GM21737 (cell line): ENCODE measurements around the gene SBF2.

Source experiments
- ATAC-seq: cut with Tn5 transposase; IDR thresholded peaks from one replicate; pipeline ENCODE4 v1.9.1; 2021; ENCODE audit warnings: mild to moderate bottlenecking, moderate library complexity; ENCODE audit not compliant: unreplicated experiment

The SBF2 gene

DNA sequence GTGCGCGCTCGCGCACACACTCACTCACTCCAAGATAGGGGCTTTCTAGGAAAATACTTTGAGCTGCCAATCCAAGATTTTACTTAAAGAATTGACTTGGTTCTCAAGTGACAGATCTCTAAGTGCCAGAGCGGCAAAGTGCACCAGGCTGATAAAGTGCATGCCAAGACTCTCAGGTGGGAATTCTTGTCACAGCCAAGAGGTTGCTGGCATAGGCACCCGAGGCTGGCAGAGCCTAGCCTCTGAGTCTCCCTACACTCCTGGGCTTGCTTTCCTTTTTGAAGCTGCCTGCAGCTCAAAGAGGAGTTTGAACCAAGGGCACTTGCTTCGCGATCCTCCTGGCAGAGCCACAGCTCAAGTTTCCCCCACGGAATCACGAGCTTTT is 8.3 kb upstream of the SBF2 start:
- ATAC-seq = no peak

DNA sequence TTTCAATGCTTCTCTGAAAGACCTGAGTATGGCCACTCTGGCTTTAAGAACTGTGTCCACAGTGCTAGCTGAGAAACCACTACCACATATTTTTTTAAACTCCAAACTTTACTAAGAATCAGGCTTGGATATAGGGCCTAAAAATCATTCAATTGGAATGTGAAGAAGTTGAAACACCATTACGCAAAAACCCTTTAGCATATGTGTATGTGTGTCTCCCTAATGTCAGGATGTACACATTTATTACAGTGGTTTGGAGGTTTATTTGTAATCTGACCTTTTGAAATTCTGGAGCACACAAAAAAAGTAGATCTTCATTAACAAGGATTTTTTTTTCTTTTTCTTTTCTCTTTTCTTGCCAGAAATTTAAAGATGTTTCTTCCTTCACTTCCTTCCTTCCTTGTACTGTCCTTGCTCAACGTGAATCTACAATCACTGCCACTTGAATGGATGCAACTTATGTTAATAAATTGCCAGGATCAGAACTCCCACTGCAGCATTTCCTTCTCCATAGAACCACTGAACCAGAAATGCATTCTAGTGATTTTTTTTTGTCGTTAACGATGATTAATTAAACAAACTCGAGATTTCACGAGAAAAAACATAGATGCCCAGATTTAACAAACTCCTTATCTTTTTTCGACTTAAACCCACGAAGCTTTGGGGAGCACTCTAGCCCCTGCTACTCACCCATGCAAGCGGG is 7.8 kb upstream of the SBF2 start:
- no peak for ATAC-seq

DNA sequence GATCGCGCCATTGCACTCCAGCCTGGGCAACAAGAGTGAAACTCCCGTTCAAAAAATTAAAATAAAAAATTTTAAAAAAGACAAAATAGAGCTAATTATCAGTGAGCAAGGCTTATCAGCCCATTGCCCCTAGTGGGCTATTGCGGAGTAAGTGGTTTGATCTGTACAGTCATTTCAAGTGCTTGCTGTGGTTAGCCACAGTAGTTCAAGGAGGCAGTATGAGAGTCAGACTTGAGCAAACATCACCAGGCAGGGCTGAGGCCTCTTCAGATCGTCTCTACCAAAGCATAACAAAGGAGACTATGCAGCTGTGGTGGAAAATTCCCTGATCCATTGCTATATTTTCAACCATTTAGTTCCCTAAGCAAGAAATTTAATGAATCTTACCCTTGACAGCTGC is 4.3 kb upstream of the SBF2 start:
- ATAC-seq = peak; percentile 84

DNA sequence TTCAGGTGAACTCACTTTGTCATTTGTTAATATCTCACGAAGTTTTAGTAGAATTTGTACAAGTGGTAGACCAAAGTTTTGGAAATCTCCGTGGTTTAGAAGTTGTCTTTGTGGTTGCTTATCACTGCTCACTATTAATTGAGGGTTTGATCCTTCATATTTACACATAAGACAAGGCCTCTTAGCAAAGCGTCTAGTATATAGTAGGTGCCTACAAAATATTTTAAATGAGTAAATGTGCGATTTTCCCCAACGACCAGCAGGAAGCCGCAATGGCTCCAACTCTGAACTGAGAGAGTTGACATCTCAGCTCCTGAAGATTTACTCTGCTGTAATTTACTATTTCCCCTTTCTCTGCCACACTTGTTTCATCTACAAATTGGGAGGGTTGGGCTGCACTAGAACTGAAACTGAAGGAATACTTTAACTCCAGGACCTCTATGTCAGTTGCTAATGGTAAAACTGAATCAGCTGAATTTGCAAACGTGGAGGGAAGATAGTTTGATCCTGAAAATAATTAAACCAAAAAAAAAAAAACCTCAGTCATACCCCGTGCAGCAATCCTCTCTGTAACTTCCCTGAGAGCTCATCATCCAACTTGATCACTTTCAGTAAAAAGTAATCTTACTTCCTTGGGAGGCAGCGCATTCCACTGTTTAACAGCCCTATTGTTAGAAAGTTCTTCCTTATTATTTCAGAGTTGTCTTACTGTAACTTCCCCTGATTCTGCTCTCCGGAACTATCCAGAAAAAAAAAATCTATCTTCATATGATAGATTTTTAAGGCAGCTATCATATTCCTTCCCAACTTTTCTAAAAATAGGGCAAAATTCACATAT is 1.3 kb upstream of the SBF2 start:
- no peak for ATAC-seq

DNA sequence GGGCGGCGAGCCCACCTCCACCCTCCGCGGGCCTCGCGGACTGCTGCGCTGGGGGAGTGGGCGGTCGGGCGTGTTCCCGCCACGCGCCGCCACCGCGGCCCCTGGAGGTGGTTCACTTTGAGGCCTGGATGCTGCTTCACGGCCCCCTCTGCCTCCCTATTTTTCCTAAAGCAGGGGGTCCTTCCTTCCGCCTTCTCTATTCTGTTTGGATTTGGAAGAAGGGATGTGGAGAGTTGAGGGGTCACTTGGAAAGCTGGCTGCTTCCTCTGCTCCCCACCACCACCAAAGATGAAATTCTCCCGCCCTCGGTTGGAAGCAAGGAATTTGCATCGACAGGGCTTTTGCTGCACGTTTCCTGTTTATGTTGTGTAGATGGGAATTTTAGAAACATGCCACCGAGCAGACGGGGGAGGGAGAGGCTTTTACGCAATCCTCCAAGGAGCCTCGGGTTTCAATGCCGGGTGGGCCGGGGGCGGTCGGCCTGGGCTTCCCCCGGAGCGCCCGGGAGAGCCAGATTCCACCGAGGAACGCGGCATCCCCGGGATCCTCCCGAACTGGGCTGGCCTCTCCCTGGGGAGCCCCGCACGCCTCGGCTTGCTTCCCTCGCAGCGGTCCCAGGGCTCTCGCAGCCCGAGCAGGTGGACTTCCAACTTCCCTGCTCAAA is 403 bp upstream of the SBF2 start:
- ATAC-seq = no peak

DNA sequence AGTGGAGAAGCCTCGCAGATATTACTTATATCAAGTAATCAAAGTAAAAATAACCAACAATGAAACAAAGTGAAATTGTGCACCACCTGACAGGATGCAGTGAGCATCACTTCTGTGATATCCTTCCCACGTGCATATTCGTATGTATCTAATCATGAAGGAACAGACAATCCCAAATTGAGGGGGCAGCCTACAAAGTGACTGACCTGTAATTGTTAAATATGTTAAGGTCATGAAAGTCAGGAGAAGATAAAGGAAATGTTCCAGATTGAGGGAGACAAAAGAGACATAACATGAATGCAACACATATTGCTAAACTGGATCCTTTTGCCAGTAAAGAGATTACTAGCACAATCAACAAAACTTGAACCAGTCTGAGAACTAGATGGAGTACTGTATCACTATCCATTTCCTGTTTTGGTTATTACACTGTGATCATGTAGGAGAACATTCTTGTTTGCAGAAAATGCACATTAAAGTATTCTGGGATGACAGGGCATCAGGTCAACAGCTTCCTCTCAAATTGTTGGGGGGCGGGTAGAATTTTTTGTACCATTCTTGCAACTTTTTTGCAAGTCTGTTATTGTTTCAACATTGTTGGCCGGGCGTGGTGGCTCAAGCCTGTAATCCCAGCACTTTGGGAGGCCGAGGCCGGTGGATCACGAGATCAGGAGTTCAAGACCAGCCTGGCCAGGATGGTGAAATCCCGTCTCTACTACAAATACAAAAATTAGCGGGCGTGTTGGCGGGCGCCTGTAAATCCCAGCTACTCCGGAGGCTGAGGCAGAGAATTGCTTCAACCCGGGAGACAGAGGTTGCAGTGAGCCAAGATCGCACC is 2.0 kb downstream of the SBF2 start:
- no peak for ATAC-seq

DNA sequence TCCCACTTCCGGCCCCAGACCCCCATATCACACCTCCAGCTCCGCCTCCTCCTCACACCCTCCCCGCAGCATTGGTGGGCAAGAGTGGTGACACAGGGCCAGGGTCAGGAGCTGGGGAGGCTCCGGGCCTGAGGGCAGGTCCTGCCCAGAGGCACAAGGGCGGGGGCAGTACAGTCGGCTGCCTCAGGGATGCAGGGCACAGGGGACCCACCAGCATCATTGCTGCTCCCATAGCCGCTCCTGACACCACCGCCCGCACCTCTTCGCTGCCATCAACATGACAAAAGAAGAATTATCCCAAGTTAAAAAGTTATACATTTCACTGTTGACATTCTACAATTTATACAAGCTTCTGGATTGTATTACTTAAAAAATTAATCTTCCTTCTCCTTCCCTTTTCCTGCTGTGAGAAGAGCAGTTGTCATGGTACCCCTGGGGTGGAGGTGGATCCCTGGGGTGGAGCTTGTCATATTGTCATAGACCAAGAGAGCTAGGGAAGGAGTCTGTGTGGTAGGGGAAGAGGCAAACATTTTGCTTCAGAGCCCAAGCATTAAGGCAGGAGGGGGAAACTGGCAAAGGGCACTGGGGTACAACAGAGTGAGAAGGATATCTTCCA is 4.1 kb downstream of the SBF2 start:
- ATAC-seq = no peak

DNA sequence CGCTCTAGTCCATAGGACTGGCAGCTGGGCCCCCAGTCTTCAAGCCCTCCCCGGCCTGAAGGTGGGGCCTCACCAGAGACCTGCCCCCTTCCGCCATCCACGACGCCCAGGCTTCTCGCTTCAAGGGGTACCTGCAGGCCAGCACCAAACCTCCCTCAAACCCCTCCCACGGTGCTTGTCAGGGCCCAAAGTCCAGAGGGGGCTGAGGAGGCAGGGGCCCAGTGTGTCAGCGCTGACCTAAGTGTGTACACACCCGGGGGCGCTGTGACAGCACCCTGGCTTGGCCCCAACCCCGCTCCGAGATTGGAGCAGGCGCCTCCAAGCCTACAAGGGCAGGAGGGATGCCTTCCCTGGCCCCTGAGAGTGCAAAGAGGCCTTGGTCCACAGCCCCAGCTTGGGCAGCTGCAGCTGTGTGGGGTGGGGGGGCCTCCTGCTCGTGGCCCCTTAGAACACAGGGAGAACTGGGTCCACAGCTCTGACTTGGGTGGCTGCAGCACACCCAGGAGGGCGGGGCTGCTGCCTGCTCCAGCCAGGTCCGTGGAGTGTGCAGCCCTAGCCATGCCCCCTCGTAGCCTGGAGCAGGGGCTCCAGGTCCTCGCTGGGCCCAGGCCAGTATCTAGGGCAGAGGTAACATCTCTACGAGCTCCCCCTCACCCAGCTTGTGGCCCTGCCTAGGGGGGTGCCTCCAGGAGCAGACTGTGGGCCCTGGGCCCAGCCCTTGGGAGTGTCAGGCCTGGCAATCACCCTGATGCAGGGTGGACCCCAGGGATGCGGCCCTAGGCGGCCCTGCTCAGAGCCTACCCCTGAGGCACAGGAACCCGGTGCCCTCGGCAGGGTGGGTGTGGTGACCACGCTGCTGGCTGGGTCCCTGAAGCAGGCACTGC is 4.9 kb downstream of the SBF2 start:
- ATAC-seq = no peak

DNA sequence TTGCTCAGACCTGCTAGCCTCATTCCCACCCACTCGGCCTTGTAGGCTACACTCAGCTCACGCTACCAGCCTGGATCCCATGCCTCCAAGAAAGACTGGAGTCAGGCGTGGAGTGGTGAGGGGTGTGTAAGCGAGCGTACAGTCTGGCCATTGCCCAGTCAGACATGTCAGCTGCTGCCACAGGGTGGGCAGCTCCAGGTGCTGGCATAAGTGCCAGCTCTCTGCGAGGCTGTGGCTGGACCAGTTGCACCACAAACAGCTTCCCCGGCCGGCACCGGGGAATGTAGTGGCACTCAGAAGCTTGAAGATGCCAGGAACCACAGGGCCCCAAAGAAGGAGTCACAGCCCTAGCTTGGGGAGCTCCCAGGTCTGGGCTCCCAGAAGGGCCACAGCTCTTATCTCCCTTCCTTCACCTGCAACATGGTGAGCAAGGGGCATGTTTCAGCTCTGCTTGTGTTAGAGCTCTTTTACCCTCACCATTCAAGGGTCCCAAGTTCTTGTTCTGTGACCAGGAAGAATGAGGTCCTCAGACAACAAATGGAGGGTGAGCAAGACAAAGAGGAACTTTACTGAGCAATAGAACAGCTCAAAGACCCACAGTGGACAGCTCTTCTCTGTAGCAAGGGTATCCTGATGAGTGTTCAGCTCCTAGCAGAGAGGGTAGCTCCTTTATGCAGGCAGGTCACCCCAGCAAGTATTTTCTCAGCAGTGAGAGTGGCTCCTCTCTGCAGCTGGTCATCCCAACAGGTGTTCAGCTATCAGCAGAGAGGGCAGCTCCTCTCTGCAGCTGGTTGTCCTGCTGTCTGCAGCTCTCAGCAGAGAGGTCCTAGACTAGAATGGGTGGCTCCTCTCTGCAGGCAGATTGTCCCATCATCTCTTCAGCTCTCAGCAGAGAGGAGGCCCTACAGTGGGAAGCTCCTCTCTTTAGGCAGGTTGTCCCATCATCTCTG is 6.0 kb downstream of the SBF2 start:
- ATAC-seq = no peak

DNA sequence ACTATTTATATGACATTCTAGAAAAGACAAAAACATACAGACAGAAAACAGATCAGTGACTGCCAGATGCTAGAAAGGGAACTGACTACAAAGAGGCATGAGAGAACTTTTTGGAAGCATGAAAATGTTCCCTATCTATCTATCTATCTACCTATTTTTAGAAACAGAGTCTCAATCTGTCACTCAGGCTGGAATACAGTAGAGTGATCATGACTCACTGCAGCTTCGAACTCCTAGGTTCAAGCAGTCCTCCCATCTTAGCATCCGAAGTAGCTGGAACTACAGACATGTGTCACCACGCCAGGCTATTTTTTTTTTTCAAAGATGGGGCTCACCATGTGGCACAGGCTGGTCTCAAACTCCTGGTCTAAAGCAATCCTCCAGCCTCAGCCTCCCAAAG is 6.9 kb downstream of the SBF2 start:
- ATAC-seq = no peak

DNA sequence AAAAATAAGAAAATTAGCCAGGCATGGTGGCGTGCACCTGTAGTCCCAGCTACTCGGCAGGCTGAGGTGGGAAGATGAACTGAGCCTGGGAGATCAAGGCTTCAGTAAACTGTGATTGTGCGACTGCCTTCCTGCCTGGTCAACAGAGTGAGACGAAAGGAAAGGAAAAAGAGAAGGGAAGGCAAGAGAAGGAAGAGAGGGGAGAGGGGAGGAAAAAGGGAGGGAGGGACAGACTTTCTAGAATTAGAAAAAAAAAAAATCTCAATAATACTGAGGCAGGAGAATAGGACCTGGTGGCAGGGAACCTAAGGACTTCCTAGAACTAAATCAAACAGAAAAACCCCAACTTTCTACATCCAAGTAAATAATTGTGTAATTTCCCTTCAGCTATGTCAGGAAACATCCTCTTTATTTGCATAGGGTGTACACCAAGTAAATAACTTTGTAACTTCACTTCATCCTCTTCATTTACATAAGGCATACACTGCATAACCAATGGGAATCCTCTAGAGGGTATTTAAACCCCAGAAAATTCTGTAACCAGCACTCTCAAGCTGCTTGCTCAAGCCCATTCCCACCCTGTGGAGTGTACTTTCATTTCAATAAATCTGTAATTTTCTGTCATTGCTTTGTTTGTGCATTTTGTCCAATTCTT is 8.7 kb downstream of the SBF2 start:
- no peak for ATAC-seq

DNA sequence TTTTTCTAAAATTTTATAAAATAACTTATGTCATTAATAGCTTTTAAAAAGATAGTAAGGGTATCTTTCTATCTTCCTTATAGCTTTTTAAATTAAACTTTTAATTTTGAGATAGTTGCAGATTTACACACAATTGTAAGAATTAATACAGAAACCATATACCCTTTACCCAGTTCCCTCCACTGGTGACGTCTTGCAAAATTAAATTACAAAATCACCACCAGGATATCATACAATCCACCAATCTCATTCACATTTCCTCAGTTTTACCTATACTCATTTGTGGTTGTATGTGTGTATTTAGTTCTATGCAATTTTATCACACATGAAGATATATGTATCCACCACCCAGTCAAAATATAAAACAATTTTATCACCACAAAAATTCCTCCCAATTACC is 10.0 kb downstream of the SBF2 start:
- no peak for ATAC-seq

DNA sequence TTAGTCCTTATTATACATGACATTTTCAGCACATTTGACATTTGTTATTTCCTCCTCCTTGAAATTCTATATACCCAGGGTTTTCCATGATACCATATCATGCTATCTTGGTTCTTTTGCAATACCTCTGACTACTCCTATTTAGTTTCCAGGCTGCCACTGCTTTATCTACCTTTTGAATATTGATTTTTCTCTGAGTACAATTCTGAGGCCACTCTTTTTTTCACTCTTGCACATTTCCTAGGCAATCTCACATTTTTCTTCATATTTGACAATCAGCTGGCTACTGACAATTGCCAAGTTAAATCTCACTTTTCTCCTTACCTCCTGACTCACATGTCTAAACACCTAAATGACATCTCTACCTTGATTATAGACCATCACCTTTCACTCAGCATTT is 11.9 kb downstream of the SBF2 start:
- ATAC-seq = no peak

DNA sequence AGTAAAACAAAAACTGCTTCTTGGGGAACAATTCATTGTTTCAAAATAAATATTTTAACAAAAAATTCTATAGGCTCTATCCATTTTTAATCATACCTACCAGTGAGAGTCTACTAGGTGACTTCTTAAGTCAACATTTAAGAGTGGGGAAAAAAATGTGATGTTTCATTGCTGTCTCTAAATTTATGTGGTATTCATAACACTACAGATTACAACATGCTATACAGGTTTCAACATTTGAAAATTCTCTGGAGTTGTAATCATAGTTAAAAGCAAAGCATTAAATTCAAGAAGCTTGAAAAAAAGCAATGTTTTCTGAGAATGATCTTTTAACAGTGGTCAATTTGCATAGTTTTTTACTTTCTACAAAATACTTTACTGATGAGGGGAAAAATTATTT is 18.3 kb downstream of the SBF2 start:
- ATAC-seq = no peak

DNA sequence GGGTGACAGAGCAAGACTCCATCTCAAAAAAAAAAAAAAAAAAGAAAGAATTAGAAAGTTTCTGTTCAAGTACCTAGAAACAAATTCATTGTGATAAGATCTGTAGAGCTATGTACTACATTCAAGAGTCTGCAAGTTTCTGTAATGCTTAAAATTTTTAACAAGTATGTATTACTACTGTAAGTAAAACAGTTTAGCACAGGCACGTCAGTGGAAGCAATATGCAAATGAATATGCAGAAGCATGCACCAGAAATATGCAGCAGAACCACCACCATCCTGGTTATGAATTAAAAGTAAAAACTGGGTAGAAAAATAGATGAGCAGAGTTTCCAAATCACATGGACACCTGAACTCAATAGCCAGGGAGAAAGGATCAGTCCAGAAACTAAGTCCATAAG is 19.3 kb downstream of the SBF2 start:
- ATAC-seq = no peak

DNA sequence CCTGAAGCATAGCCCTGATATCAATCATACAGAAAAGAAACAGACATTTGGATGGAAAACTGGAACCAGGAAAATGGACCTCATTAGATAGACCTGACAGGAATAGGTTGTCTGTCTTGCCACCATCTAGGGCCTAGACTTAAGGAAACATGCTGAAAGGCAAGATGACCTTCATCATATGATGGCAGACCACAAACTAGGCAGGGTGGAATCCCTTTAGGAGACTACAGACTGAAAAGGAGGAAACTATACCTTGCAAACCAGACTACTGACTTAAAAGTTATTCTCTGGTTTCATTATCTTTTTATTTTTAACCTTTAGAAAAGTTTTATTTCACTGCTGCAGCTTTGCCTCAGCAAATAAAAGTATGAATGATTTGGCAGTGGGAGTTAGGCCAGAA is 20.3 kb downstream of the SBF2 start:
- no peak for ATAC-seq

DNA sequence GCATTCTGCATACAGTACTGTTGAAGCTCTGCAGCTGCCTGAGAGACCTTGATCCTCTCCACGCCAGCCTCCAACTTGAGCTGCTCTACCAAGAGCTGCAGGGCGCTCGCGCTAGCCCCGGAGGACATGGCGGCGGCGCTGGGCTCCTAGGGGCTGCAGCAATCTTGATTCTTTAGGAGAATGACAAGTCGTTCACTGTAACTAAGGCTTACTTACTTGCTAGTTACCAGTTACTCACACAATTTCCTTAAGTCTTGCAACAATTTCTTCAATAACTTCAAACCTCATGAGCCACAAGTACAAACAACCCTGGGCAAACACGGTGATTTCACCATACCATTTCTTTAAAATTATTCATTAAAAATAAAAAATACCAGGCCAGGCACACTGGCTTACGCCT is 21.9 kb downstream of the SBF2 start:
- no peak for ATAC-seq
